WTC11 (cell line): Measurements from ENCODE around the gene MAP7. TPM values are rescaled to one million over a fixed set of nuclear protein-coding genes. Genes with fewer than 3 reads are reported as not detected.

Experiments used
- ATAC-seq: fragments of 200-7000 bp; cut with Tn5 transposase; 2 replicates; pipeline ENCODE4 v1.10.0; 2021; ENCODE audit warnings: mild to moderate bottlenecking, moderate library complexity
- CTCF ChIA-PET: fragments of 300-600 bp; sonication (Branson Sonifier 250); formaldehyde crosslinking; loops from one replicate; lab custom pipeline; 2021; ENCODE audit warnings: antibody characterized with exemption; lab: Charles Lee
- POLR2A ChIA-PET: fragments of 350-600 bp; sonication (Branson Sonifier 250); formaldehyde crosslinking; loops from one replicate; lab custom pipeline; 2021; ENCODE audit warnings: antibody characterized with exemption; lab: Charles Lee
- DNase-seq: peaks from one replicate; pipeline ENCODE4 v3.0.0; 2021; ENCODE audit warnings: low spot score
- H3K27ac Mint-ChIP-seq: 2 replicates; pipeline ENCODE4 v1.8.0; 2021; ENCODE audit warnings: mixed read lengths
- H3K27me3 Mint-ChIP-seq: 2 replicates; pipeline ENCODE4 v1.8.0; 2021; ENCODE audit warnings: low read depth, mild to moderate bottlenecking, moderate library complexity, mixed read lengths
- H3K36me3 Mint-ChIP-seq: 2 replicates; pipeline ENCODE4 v1.8.0; 2021; ENCODE audit warnings: mixed read lengths
- H3K4me1 Mint-ChIP-seq: 2 replicates; pipeline ENCODE4 v1.8.0; 2022; ENCODE audit warnings: mixed read lengths
- H3K4me3 Mint-ChIP-seq: 2 replicates; pipeline ENCODE4 v1.8.0; 2021; ENCODE audit warnings: mild to moderate bottlenecking, moderate library complexity, mixed read lengths
- H3K9me3 Mint-ChIP-seq: 2 replicates; pipeline ENCODE4 v1.8.0; 2021; ENCODE audit warnings: mixed read lengths
- CREM ChIP-seq: sonication (generic); formaldehyde crosslinking; IDR thresholded peaks from 2 replicates; pipeline ENCODE4 v1.8.1; 2022; ENCODE audit warnings: mild to moderate bottlenecking, missing genetic modification reagents, moderate library complexity
- CTCF ChIP-seq: fragments of 200-600 bp; IDR thresholded peaks from 2 replicates; pipeline ENCODE4 v1.8.0; 2022; ENCODE audit warnings: antibody characterized with exemption
- E2F1 ChIP-seq: sonication (generic); formaldehyde crosslinking; IDR thresholded peaks from 2 replicates; pipeline ENCODE4 v1.8.0; 2022; ENCODE audit warnings: mild to moderate bottlenecking, missing genetic modification reagents
- ESRRA ChIP-seq: sonication (generic); formaldehyde crosslinking; IDR thresholded peaks from 2 replicates; pipeline ENCODE4 v1.8.1; 2022; ENCODE audit warnings: mild to moderate bottlenecking, missing genetic modification reagents, borderline replicate concordance
- ETV6 ChIP-seq: sonication (generic); formaldehyde crosslinking; IDR thresholded peaks from 2 replicates; pipeline ENCODE4 v1.8.1; 2022; ENCODE audit warnings: mild to moderate bottlenecking, missing genetic modification reagents
- FOXP1 ChIP-seq: sonication (generic); formaldehyde crosslinking; IDR thresholded peaks from 2 replicates; pipeline ENCODE4 v1.8.0; 2022; ENCODE audit warnings: missing genetic modification reagents, mild to moderate bottlenecking, moderate library complexity, borderline replicate concordance
- JAZF1 ChIP-seq: fragments of 250-450 bp; sonication (Bioruptor Pico); IDR thresholded peaks from 2 replicates; pipeline ENCODE4 v1.9.0; 2021; ENCODE audit warnings: moderate library complexity, mild to moderate bottlenecking, inconsistent platforms
- KAT7 ChIP-seq: sonication (generic); formaldehyde crosslinking; IDR thresholded peaks from 2 replicates; pipeline ENCODE4 v1.8.1; 2023; ENCODE audit warnings: missing genetic modification reagents, mild to moderate bottlenecking, borderline replicate concordance
- RORB ChIP-seq: fragments of 250-450 bp; sonication (Bioruptor Pico); IDR thresholded peaks from 2 replicates; pipeline ENCODE4 v1.9.0; 2021; ENCODE audit warnings: mild to moderate bottlenecking
- SMAD4 ChIP-seq: sonication (generic); formaldehyde crosslinking; IDR thresholded peaks from 2 replicates; pipeline ENCODE4 v1.8.0; 2022; ENCODE audit warnings: mild to moderate bottlenecking, missing genetic modification reagents
- STAT6 ChIP-seq: sonication (generic); formaldehyde crosslinking; conservative IDR thresholded peaks from 2 replicates; pipeline ENCODE4 v1.8.1; 2023; ENCODE audit warnings: mild to moderate bottlenecking, low read depth, missing genetic modification reagents, moderate library complexity
- TEAD4 ChIP-seq: sonication (generic); formaldehyde crosslinking; IDR thresholded peaks from 2 replicates; pipeline ENCODE4 v1.8.0; 2022; ENCODE audit warnings: mild to moderate bottlenecking, missing genetic modification reagents
- ZNF121 ChIP-seq: sonication (generic); formaldehyde crosslinking; IDR thresholded peaks from 2 replicates; pipeline ENCODE4 v1.8.0; 2023; ENCODE audit warnings: missing genetic modification reagents
- ZNF138 ChIP-seq: sonication (generic); formaldehyde crosslinking; conservative IDR thresholded peaks from 2 replicates; pipeline ENCODE4 v1.8.1; 2022; ENCODE audit warnings: mild to moderate bottlenecking, moderate library complexity, missing genetic modification reagents
- ZNF512 ChIP-seq: sonication (generic); formaldehyde crosslinking; IDR thresholded peaks from 2 replicates; pipeline ENCODE4 v1.8.1; 2022; ENCODE audit warnings: missing genetic modification reagents, borderline replicate concordance
- ZNF671 ChIP-seq: fragments of 250-450 bp; sonication (Bioruptor Pico); IDR thresholded peaks from 2 replicates; pipeline ENCODE4 v1.8.0; 2021; ENCODE audit warnings: mild to moderate bottlenecking
- total RNA-seq: library from RNA; stranded (reverse); gene quantifications from 3 replicates; pipeline ENCODE4 v1.2.3, GENCODE V29; 2021
- TF ChIP-seq, protein P1 (sequence below): sonication (generic); formaldehyde crosslinking; IDR thresholded peaks from 2 replicates; pipeline ENCODE4 v1.8.0; 2023; ENCODE audit warnings: missing genetic modification reagents
- TF ChIP-seq, protein P2 (sequence below): sonication (generic); formaldehyde crosslinking; IDR thresholded peaks from 2 replicates; pipeline ENCODE4 v1.8.0; 2022; ENCODE audit warnings: mild to moderate bottlenecking, missing genetic modification reagents
- TF ChIP-seq, protein P3 (sequence below): fragments of 250-450 bp; sonication (Bioruptor Pico); IDR thresholded peaks from 2 replicates; pipeline ENCODE4 v1.9.0; 2021; ENCODE audit warnings: moderate library complexity, mild to moderate bottlenecking, inconsistent platforms, borderline replicate concordance
- TF ChIP-seq, protein P4 (sequence below): sonication (generic); formaldehyde crosslinking; IDR thresholded peaks from 2 replicates; pipeline ENCODE4 v1.8.0; 2022; ENCODE audit warnings: mild to moderate bottlenecking, missing genetic modification reagents

Gene MAP7
- total RNA-seq, 1 experiment from 2014 or later: 56.6 TPM

GRCh38 chr6:136500414-136500813, 49.8 kb downstream of the MAP7 start:
- Mint-ChIP-seq H3K36me3 (no peaks in the 10 kb centered on the region), H3K4me3 (no peak overlapping the region), H3K27me3 (no peaks in the 10 kb centered on the region), H3K4me1 (peaks cover 85% of the 10 kb centered on the region), H3K27ac (peak overlapping the region; percentile 94), H3K9me3 (no peaks in the 10 kb centered on the region)
- ChIA-PET POLR2A (no interaction called here), CTCF (interaction anchor here (1.1 to 2.1 kb wide), 3 partner anchors 10 to 50 kb away, joined by 3 to 5 read pairs (median 3); partner anchors contain the start of gene MAP7)
- ATAC-seq: no peak
- no peak for DNase-seq
- TF ChIP-seq, protein P1, sequence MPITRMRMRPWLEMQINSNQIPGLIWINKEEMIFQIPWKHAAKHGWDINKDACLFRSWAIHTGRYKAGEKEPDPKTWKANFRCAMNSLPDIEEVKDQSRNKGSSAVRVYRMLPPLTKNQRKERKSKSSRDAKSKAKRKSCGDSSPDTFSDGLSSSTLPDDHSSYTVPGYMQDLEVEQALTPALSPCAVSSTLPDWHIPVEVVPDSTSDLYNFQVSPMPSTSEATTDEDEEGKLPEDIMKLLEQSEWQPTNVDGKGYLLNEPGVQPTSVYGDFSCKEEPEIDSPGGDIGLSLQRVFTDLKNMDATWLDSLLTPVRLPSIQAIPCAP (CRISPR knock-in tag): no peak
- TF ChIP-seq STAT6 (CRISPR knock-in tag): no peak
- no peak for TF ChIP-seq ZNF671 (CRISPR knock-in tag)
- TF ChIP-seq RORB (CRISPR knock-in tag): no peak
- TF ChIP-seq, protein P2, sequence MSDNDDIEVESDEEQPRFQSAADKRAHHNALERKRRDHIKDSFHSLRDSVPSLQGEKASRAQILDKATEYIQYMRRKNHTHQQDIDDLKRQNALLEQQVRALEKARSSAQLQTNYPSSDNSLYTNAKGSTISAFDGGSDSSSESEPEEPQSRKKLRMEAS (CRISPR knock-in tag): no peak
- TF ChIP-seq ZNF121 (CRISPR knock-in tag): no peak
- TF ChIP-seq FOXP1 (CRISPR knock-in tag): no peak
- TF ChIP-seq E2F1 (CRISPR knock-in tag): no peak
- TF ChIP-seq ESRRA (CRISPR knock-in tag): no peak
- TF ChIP-seq ETV6 (CRISPR knock-in tag): no peak
- TF ChIP-seq, protein P3, sequence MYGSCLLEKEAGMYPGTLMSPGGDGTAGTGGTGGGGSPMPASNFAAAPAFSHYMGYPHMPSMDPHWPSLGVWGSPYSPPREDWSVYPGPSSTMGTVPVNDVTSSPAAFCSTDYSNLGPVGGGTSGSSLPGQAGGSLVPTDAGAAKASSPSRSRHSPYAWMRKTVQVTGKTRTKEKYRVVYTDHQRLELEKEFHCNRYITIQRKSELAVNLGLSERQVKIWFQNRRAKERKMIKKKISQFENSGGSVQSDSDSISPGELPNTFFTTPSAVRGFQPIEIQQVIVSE (CRISPR knock-in tag): no peak
- TF ChIP-seq, protein P4, sequence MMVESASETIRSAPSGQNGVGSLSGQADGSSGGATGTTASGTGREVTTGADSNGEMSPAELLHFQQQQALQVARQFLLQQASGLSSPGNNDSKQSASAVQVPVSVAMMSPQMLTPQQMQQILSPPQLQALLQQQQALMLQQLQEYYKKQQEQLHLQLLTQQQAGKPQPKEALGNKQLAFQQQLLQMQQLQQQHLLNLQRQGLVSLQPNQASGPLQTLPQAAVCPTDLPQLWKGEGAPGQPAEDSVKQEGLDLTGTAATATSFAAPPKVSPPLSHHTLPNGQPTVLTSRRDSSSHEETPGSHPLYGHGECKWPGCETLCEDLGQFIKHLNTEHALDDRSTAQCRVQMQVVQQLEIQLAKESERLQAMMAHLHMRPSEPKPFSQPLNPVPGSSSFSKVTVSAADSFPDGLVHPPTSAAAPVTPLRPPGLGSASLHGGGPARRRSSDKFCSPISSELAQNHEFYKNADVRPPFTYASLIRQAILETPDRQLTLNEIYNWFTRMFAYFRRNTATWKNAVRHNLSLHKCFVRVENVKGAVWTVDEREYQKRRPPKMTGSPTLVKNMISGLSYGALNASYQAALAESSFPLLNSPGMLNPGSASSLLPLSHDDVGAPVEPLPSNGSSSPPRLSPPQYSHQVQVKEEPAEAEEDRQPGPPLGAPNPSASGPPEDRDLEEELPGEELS (CRISPR knock-in tag): no peak
- TF ChIP-seq CTCF: no peak
- no peak for TF ChIP-seq JAZF1
- TF ChIP-seq SMAD4 (CRISPR knock-in tag): no peak
- no peak for TF ChIP-seq TEAD4 (CRISPR knock-in tag)
- no peak for TF ChIP-seq ZNF138 (CRISPR knock-in tag)
- no peak for TF ChIP-seq KAT7
- no peak for TF ChIP-seq CREM (CRISPR knock-in tag)
- TF ChIP-seq ZNF512 (CRISPR knock-in tag): no peak
